Large intestine (tissue), 3 donors: ENCODE measurements around the gene TIGD1. TPM values are rescaled to one million over a fixed set of nuclear protein-coding genes. Genes with fewer than 3 reads are reported as not detected.
"Not testable (repeated sequence)": the region's sequence is repeated elsewhere in the genome, so short reads cannot be mapped to it uniquely, and the experiment has no call there.

Experiments
- DNase-seq, 2 donors: peaks; one replicate each; pipeline versions ENCODE4 v3.0.0 to v3.0.0-alpha.2; 2013
- H3K27ac ChIP-seq: one replicate; pipeline ENCODE4 v1.5.1; 2013; ENCODE audit warnings: low read length
- H3K27me3 ChIP-seq: 2 replicates; pipeline ENCODE4 v1.6.1; 2013; ENCODE audit warnings: low read length; ENCODE audit not compliant: control insufficient read depth, insufficient read depth
- H3K36me3 ChIP-seq: 2 replicates; pipeline ENCODE4 v1.6.1; 2013; ENCODE audit warnings: low read length; ENCODE audit not compliant: control insufficient read depth, insufficient read depth
- H3K4me1 ChIP-seq: one replicate; pipeline ENCODE4 v1.6.1; 2013; ENCODE audit warnings: low read length; ENCODE audit not compliant: control insufficient read depth, insufficient read depth
- H3K4me3 ChIP-seq: one replicate; pipeline ENCODE4 v1.5.1; 2013; ENCODE audit warnings: low read length
- H3K9me3 ChIP-seq: one replicate; pipeline ENCODE4 v1.6.1; 2013; ENCODE audit warnings: mild to moderate bottlenecking, low read depth, low read length, moderate library complexity; ENCODE audit not compliant: control insufficient read depth
- WGBS: methylation state at CpG from one replicate; pipeline ENCODE4 v1.1.5; 2013; ENCODE audit warnings: low lambda C conversion rate; ENCODE audit not compliant: insufficient coverage; 5-methylcytosine and 5-hydroxymethylcytosine counted together
- polyA plus RNA-seq: library from polyadenylated mRNA; unstranded; fragments of 120-200 nt; gene quantifications from one replicate; pipeline ENCODE4 v1.2.1, GENCODE V29; 2013

TIGD1 gene
- polyA plus RNA-seq, 1 donor, result 6.5 TPM

DNA sequence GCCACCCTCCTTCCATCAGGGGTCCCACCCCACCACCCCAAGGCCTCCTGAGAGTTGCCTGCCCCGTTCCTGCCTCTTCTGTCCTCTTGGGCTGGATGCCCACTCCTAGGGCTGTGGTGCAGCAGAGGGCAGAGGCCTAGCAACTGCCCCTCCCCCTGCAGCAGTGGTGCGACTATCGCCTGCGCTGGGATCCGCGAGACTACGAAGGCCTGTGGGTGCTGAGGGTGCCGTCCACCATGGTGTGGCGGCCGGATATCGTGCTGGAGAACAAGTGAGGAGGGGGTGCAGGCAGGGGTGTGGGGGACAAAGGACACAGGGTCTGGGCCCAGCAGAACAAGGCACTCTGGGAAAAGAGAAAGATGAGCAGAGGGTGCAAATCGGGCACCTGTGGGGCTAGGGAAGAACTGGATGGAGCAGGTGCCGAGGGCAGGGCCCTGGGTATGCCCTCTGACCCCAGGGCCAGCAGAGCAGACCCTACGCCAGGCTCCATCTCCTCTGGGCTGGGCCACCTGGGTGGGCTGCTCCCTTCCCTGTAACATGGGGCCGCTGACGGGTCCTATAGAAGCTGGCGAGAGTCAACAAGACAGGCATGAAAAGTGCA, 9.8 kb downstream of the TIGD1 start:
- no peak for DNase-seq
- Histone ChIP-seq H3K36me3 (peaks cover 2% of the 10 kb centered on the region), H3K9me3 (peaks cover 7% of the 10 kb centered on the region), H3K27ac (no peak overlapping the region), H3K27me3 (peaks cover 19% of the 10 kb centered on the region), H3K4me3 (no peak overlapping the region), H3K4me1 (peaks cover 3% of the 10 kb centered on the region)
- no CpG with 5 or more reads among the region's 17 CpGs for WGBS

DNA sequence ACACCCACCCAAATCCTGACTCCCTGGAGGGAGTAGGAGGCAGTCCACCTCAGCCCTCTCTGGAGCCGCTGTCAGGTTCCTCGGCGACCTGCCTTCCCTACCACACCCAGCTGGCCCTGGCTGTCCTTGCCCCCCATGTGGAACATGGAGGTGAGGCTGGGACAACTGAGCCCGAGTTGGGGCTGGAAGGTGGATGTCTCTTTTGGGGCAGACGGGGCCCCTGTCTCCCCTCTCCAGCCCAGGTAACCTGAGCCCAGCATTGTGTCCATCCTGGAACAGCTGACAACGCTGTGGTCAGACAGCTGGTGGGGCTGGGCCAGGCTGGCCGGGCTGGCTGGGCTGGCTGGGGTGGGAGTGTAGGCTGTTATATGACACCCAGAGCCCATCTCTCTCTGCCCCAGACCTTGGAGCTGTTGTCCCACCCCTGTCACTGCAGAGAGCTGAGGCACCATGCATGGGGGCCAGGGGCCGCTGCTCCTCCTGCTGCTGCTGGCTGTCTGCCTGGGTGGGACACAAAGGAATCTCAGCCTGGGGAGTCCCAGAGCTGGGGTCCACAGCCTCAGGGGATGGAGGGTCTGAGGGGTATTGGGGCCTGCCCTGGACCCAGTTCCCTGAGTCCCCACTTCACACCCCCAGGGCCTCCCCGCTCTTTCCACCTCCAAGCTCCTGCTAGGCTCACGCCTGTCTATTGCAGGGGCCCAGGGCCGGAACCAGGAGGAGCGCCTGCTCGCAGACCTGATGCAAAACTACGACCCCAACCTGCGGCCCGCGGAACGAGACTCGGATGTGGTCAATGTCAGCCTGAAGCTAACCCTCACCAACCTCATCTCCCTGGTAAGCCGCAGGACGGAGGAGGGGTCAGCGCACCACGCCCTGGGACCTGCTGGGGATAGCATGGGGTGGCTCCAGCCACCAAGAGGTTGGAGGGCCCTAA, 10.8 kb downstream of the TIGD1 start, which contains the start of gene CHRNG:
CHRNG (plus strand) TSS at position 395 of the 934 bp plus-strand sequence; CDS start at position 451, 56 bp downstream.
- Histone ChIP-seq H3K9me3 (peaks cover 5% of the 10 kb centered on the region), H3K36me3 (peaks cover 2% of the 10 kb centered on the region), H3K27me3 (peaks cover 21% of the 10 kb centered on the region), H3K4me1 (peaks cover 3% of the 10 kb centered on the region), H3K27ac (no peak within 1 kb of the TSS), H3K4me3 (no peak within 1 kb of the TSS)
- no peak for DNase-seq
- no CpG with 5 or more reads among the region's 23 CpGs for WGBS

GRCh38 chr2:232538671-232539070, 11.7 kb downstream of the TIGD1 start:
- Histone ChIP-seq H3K4me3 (no peak overlapping the region), H3K27me3 (peaks cover 21% of the 10 kb centered on the region), H3K4me1 (peaks cover 3% of the 10 kb centered on the region), H3K27ac (no peak overlapping the region), H3K36me3 (no peaks in the 10 kb centered on the region), H3K9me3 (no peaks in the 10 kb centered on the region)
- no peak for DNase-seq
- WGBS, result 29% methylated on average over 1 of the region's 4 CpGs

GRCh38 chr2:232537499-232537898, 12.9 kb downstream of the TIGD1 start:
- H3K27ac ChIP-seq, result no peak overlapping the region
- H3K36me3 ChIP-seq, result no peaks in the 10 kb centered on the region
- H3K27me3 ChIP-seq, result peaks cover 21% of the 10 kb centered on the region
- WGBS, result no CpG with 5 or more reads among the region's 4 CpGs
- DNase-seq, result no peak
- H3K4me1 ChIP-seq, result peaks cover 3% of the 10 kb centered on the region
- no peak overlapping the region for H3K4me3 ChIP-seq
- H3K9me3 ChIP-seq, result no peaks in the 10 kb centered on the region

DNA sequence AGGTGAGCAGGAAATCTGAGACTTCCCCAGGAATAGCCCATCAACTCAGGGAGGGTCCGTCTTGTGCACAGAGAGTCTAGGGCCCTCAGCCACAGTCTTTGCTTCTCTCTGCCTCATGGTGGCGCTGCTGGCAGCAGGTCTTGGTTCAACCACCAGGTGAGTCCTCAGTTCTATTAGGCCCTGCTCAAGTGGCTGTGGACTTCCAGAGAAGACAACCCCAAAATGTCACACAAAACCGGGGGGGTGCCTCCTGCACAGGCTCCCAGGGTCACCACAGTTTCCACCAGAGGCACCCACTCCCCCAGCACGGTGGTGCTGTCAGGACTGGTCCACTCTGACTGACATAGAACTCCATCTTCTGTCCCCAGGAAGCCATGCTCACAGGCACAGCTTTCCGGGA, 13.3 kb downstream of the TIGD1 start:
- H3K27ac ChIP-seq, result no peak overlapping the region
- no peaks in the 10 kb centered on the region for H3K36me3 ChIP-seq
- H3K9me3 ChIP-seq, result no peaks in the 10 kb centered on the region
- H3K4me1 ChIP-seq, result peaks cover 3% of the 10 kb centered on the region
- no CpG with 5 or more reads among the region's 5 CpGs for WGBS
- H3K4me3 ChIP-seq, result no peak overlapping the region
- DNase-seq, result no peak
- H3K27me3 ChIP-seq, result peaks cover 21% of the 10 kb centered on the region

DNA sequence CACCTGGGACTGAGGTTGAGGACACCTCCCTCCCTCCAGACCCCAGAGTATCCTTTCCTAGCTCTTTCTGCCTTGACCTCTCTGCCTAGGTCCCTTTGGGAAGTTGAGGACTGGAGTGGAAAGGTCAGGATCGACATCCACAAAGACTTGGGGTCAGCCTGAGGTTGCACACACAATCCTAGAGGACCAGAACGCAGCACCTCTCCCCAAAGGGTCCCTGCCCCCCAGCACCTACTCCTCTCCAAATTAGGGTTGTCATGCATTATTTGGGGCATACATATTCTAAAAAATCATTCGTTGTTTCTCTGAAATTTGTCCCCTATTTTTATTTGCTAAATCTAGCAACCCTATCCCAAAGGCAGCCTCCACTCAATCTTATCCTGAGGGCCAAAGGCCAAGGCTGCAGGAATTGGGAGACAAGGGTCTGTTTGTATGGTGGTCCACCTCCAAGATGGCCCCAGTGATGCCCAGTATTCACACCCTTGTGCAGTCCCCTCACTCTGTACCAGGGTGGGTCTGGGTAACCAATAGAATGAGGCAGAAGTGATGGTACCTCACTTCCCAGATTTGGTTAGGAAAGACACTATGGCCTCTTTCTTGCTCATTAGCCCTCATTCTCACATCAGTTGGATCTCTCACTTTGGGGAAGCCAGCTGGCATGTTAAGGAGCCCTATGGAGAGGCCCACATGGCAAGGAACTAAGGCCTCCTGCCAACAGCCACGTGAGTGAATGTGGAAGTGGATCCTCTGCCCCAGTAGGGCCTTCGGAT, 14.4 kb downstream of the TIGD1 start:
- H3K27me3 ChIP-seq, result peaks cover 21% of the 10 kb centered on the region
- DNase-seq, result no peak
- no CpG with 5 or more reads among the region's 5 CpGs for WGBS
- peaks cover 3% of the 10 kb centered on the region for H3K4me1 ChIP-seq
- no peaks in the 10 kb centered on the region for H3K9me3 ChIP-seq
- no peaks in the 10 kb centered on the region for H3K36me3 ChIP-seq
- H3K4me3 ChIP-seq, result no peak overlapping the region
- H3K27ac ChIP-seq, result no peak overlapping the region

- DNase-seq, result no peak
- no peaks in the 10 kb centered on the region for H3K4me1 ChIP-seq
- no peaks in the 10 kb centered on the region for H3K36me3 ChIP-seq
- no peak overlapping the region for H3K27ac ChIP-seq
- H3K27me3 ChIP-seq, result peaks cover 21% of the 10 kb centered on the region
- no peaks in the 10 kb centered on the region for H3K9me3 ChIP-seq
- no peak overlapping the region for H3K4me3 ChIP-seq
- no CpG with 5 or more reads among the region's 14 CpGs for WGBS
Measured at GRCh38 chr2:232534940-232535651, 15.3 kb downstream of the TIGD1 start.

DNA sequence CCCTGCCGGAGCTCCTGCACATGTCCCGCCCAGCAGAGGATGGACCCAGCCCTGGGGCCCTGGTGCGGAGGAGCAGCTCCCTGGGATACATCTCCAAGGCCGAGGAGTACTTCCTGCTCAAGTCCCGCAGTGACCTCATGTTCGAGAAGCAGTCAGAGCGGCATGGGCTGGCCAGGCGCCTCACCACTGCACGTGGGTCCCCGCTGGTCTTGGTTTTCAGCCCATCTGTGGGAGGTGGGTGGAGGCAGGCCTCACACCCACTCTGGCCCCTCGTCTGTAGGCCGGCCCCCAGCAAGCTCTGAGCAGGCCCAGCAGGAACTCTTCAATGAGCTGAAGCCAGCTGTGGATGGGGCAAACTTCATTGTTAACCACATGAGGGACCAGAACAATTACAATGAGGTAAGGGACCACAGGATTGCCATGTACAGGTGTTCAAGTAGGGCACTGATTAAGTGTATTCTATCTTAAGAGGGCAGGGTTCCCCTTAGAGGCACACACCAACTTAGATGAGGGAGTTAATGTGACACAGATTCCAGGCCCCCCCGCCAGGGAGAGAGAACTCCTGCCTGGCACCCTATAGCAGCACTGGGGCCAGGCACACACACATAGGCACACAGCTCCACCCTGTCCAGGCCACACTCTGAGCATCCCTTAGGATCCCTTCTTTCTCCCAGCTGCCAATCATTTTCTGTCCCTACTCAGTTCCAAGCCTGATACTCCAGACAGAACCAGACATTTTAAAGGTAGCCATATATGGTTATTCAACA, 16.2 kb downstream of the TIGD1 start:
- no peaks in the 10 kb centered on the region for H3K36me3 ChIP-seq
- H3K27ac ChIP-seq, result no peak overlapping the region
- peaks cover 12% of the 10 kb centered on the region for H3K27me3 ChIP-seq
- no peak overlapping the region for H3K4me3 ChIP-seq
- H3K9me3 ChIP-seq, result no peaks in the 10 kb centered on the region
- no peak for DNase-seq
- no CpG with 5 or more reads among the region's 13 CpGs for WGBS
- no peaks in the 10 kb centered on the region for H3K4me1 ChIP-seq

- not testable (repeated sequence) for H3K27me3 ChIP-seq, H3K4me1 ChIP-seq, H3K4me3 ChIP-seq, H3K9me3 ChIP-seq, H3K36me3 ChIP-seq, H3K27ac ChIP-seq, DNase-seq
- WGBS, result 80% methylated on average over 1 of the region's 7 CpGs
Measured at GRCh38 chr2:232532821-232533220, 17.5 kb downstream of the TIGD1 start.
